GM12878 (cell line): ENCODE measurements around the gene SPCS3. TPM values are rescaled to one million over a fixed set of nuclear protein-coding genes. Genes with fewer than 3 reads are reported as not detected.

Experiments used
- ATAC-seq: fragments of 200-7000 bp; cut with Tn5 transposase; 3 replicates; pipeline ENCODE4 v1.9.1; 2020; ENCODE audit warnings: mild to moderate bottlenecking, moderate library complexity
- BruUV-seq: library from RNA; stranded (reverse); fragments of 400-500 nt; replicated peaks from 2 replicates; lab custom pipeline; 2021; lab: Mats Ljungman, UMichigan
- CTCF ChIA-PET: fragments of 300-600 bp; sonication (Branson Sonifier 250); formaldehyde crosslinking; extraction: SDS; loops from one replicate; lab custom pipeline; 2021; ENCODE audit warnings: inconsistent platforms; lab: Yijun Ruan, JAX
- POLR2A ChIA-PET: fragments of 350-600 bp; formaldehyde crosslinking; extraction: SDS; loops from one replicate; lab custom pipeline; 2021; ENCODE audit warnings: inconsistent platforms; lab: Charles Lee
- RAD21 ChIA-PET: fragments of 300-600 bp; sonication (Branson Sonifier 250); formaldehyde crosslinking; loops from one replicate; lab custom pipeline; 2023; ENCODE audit warnings: antibody characterized with exemption; ENCODE audit not compliant: unreplicated experiment; lab: Charles Lee
- SMC1A ChIA-PET: fragments of 300-600 bp; sonication (Branson Sonifier 250); formaldehyde crosslinking; loops from one replicate; lab custom pipeline; 2023; ENCODE audit not compliant: unreplicated experiment, uncharacterized antibody; lab: Charles Lee
- DNase-seq: peaks from one replicate; pipeline ENCODE4 v3.0.0-alpha.2; 2011; ENCODE audit warnings: low read depth, low spot score
- FAIRE-seq: peaks from 3 replicates; lab custom pipeline; 2011; peaks lifted over from hg19 to GRCh38; lab: Jason Lieb, UNC
- H2AFZ ChIP-seq: 2 replicates; pipeline ENCODE4 v1.6.0; 2011; ENCODE audit warnings: low read depth, low read length, control low read depth; ENCODE audit not compliant: control insufficient read depth
- H3K27ac ChIP-seq: 2 replicates; pipeline ENCODE4 v1.5.1; 2011; ENCODE audit warnings: control low read depth; ENCODE audit not compliant: control insufficient read depth, insufficient read depth
- H3K27me3 ChIP-seq, 2 experiments: replicated peaks in 1 of 2; 2 replicates each; pipeline versions ENCODE4 v1.6.0 to v1.6.1; 2011; ENCODE audit warnings: low read length in 1 of 2; ENCODE audit not compliant: control insufficient read depth in 2 of 2, insufficient read depth in 2 of 2
- H3K36me3 ChIP-seq, 2 experiments: 2 replicates each; pipeline ENCODE4 v1.5.1; 2011; ENCODE audit warnings: low read length in 1 of 2; ENCODE audit not compliant: control insufficient read depth in 2 of 2, insufficient read depth in 2 of 2
- H3K4me1 ChIP-seq: 2 replicates; pipeline ENCODE4 v1.6.1; 2011; ENCODE audit warnings: mild to moderate bottlenecking, low read length, moderate library complexity, mixed read lengths; ENCODE audit not compliant: control insufficient read depth, insufficient read depth
- H3K4me2 ChIP-seq: 2 replicates; pipeline ENCODE4 v1.6.0; 2011; ENCODE audit warnings: control low read depth; ENCODE audit not compliant: control insufficient read depth, insufficient read depth
- H3K4me3 ChIP-seq: fragments of 200-600 bp; sonication (generic); 2 replicates; pipeline ENCODE4 v1.5.1; 2016
- H3K79me2 ChIP-seq: 2 replicates; pipeline ENCODE4 v1.6.0; 2011; ENCODE audit warnings: low read length; ENCODE audit not compliant: control insufficient read depth, insufficient read depth
- H3K9ac ChIP-seq: 2 replicates; pipeline ENCODE4 v1.8.0; 2011; ENCODE audit warnings: low read length, control low read depth, mixed read lengths; ENCODE audit not compliant: control insufficient read depth, insufficient read depth
- H3K9me3 ChIP-seq: replicated peaks from 3 replicates; pipeline ENCODE4 v1.5.1; 2011; ENCODE audit warnings: mild to moderate bottlenecking, low read length; ENCODE audit not compliant: control insufficient read depth, insufficient read depth
- H4K20me1 ChIP-seq: 2 replicates; pipeline ENCODE4 v1.6.0; 2011; ENCODE audit not compliant: control insufficient read depth, insufficient read depth
- ATF3 ChIP-seq: IDR thresholded peaks from 2 replicates; pipeline ENCODE4 v1.6.1; 2011; ENCODE audit warnings: low read depth, mild to moderate bottlenecking, low read length, moderate library complexity, borderline replicate concordance; ENCODE audit errors: extremely low read depth
- ATF7 ChIP-seq: fragments of 450-650 bp; IDR thresholded peaks from 2 replicates; pipeline ENCODE4 v1.6.1; 2016; ENCODE audit warnings: low read depth, mild to moderate bottlenecking
- CBX5 ChIP-seq: sonication (generic); IDR thresholded peaks from 2 replicates; pipeline ENCODE4 v1.6.1; 2016; ENCODE audit warnings: low read depth, moderate library complexity, mild to moderate bottlenecking, inconsistent platforms
- CREM ChIP-seq: IDR thresholded peaks from 2 replicates; pipeline ENCODE4 v1.6.1; 2014; ENCODE audit warnings: antibody characterized with exemption, low read depth
- EZH2 ChIP-seq: IDR thresholded peaks from 2 replicates; pipeline ENCODE4 v1.6.1; 2012; ENCODE audit warnings: low read depth, mild to moderate bottlenecking, control low read depth, inconsistent platforms, low read length, borderline replicate concordance; ENCODE audit not compliant: control insufficient read depth
- KLF5 ChIP-seq: fragments of 450-650 bp; IDR thresholded peaks from 2 replicates; pipeline ENCODE4 v1.6.1; 2014; ENCODE audit warnings: mild to moderate bottlenecking; ENCODE audit not compliant: partially characterized antibody
- NRF1 ChIP-seq: conservative IDR thresholded peaks from 2 replicates; pipeline ENCODE4 v1.6.1; 2011; ENCODE audit warnings: mild to moderate bottlenecking, low read depth, low read length, improper control_type of control experiment
- RAD51 ChIP-seq: fragments of 450-650 bp; IDR thresholded peaks from 2 replicates; pipeline ENCODE4 v1.6.1; 2016; ENCODE audit warnings: moderate library complexity, mild to moderate bottlenecking, inconsistent platforms
- RB1 ChIP-seq: fragments of 450-650 bp; formaldehyde crosslinking; IDR thresholded peaks from 2 replicates; pipeline ENCODE4 v1.6.1; 2017; ENCODE audit warnings: mild to moderate bottlenecking, borderline replicate concordance
- SIN3A ChIP-seq: IDR thresholded peaks from 2 replicates; pipeline ENCODE4 v1.6.1; 2012; ENCODE audit warnings: low read depth, low read length, improper control_type of control experiment
- SMARCA5 ChIP-seq: fragments of 450-650 bp; IDR thresholded peaks from 2 replicates; pipeline ENCODE4 v1.6.1; 2017; ENCODE audit warnings: mild to moderate bottlenecking
- SREBF2 ChIP-seq: IDR thresholded peaks from 2 replicates; pipeline ENCODE4 v1.6.1; 2012; ENCODE audit warnings: mild to moderate bottlenecking, low read length
- TCF12 ChIP-seq: IDR thresholded peaks from 2 replicates; pipeline ENCODE4 v1.6.1; 2011; ENCODE audit warnings: low read depth, mild to moderate bottlenecking, low read length
- TCF3 ChIP-seq: IDR thresholded peaks from 2 replicates; pipeline ENCODE4 v1.6.1; 2012; ENCODE audit warnings: low read depth, mild to moderate bottlenecking, low read length, borderline replicate concordance; ENCODE audit not compliant: insufficient read depth
- TCF7 ChIP-seq: IDR thresholded peaks from 2 replicates; pipeline ENCODE4 v1.6.1; 2014; ENCODE audit warnings: antibody characterized with exemption, borderline replicate concordance
- USF1 ChIP-seq: IDR thresholded peaks from 2 replicates; pipeline ENCODE4 v1.6.1; 2011; ENCODE audit warnings: borderline replicate concordance, low read depth, mild to moderate bottlenecking, moderate library complexity, mixed read lengths, low read length; ENCODE audit not compliant: insufficient read depth; ENCODE audit errors: extremely low read length
- ZBTB40 ChIP-seq: fragments of 450-650 bp; IDR thresholded peaks from 2 replicates; pipeline ENCODE4 v1.6.1; 2016; ENCODE audit warnings: mild to moderate bottlenecking, moderate library complexity, borderline replicate concordance
- ZZZ3 ChIP-seq: IDR thresholded peaks from 2 replicates; pipeline ENCODE4 v1.6.1; 2011; ENCODE audit warnings: low read depth; ENCODE audit not compliant: control insufficient read depth, insufficient read length
- WGBS: methylation state at CpG from one replicate; pipeline ENCODE4 v1.1.6; 2016; ENCODE audit warnings: low lambda C conversion rate; ENCODE audit not compliant: insufficient replicate concordance, insufficient coverage; ENCODE audit errors: missing lambda C conversion rate; 5-methylcytosine and 5-hydroxymethylcytosine counted together
- in situ Hi-C: fragments of 300-500 bp; cut with MboI; formaldehyde crosslinking; loops from 9 replicates; pipeline ENCODE4 v1.14.3; 2018; ENCODE audit warnings: mixed read lengths
- intact Hi-C: fragments of 100-400 bp; cut with micrococcal nuclease; formaldehyde crosslinking; loops from one replicate; pipeline ENCODE4 v1.14.2; 2022; ENCODE audit not compliant: unreplicated experiment
- polyA plus RNA-seq, 11 experiments: library from polyadenylated mRNA; depleted of rRNA in 4 of 11; unstranded in 6 of 11; stranded (reverse) in 5 of 11; fragments of >200 nt; fragmentation: Nextera tagmentation in 4 of 11; fragmentation: Illumina TruSeq in 1 of 11; extraction: Ambion mirVana in 4 of 11; extraction: Trizol in 1 of 11; gene quantifications; 1 replicate in 1 of 11; 2 replicates in 10 of 11; pipeline versions ENCODE4 v1.2.1 to v1.2.3, GENCODE V29; 2011 to 2016; ENCODE audit warnings: inconsistent platforms in 2 of 11, missing spikeins in 2 of 11, low read depth in 1 of 11
- total RNA-seq, 4 experiments: library from RNA; depleted of rRNA in 3 of 4; stranded (reverse); fragments of >200 nt in 3 of 4; fragmentation: Illumina TruSeq in 1 of 4; extraction: Trizol in 1 of 4; gene quantifications; 2 replicates each; pipeline versions ENCODE4 v1.2.1 to v1.2.3, GENCODE V29; 2013 to 2021

Gene SPCS3
- total and polyA plus RNA-seq, 10 of the 15 experiments (the other 5 are each of a cell fraction or from before 2014, with no cell fraction given), result 50.0 to 151 (median 76.4) TPM

GRCh38 chr4:176298664-176299063 is 21.1 kb upstream of the SPCS3 start (continued):
- TF ChIP-seq EZH2, result no peak
- no peak for TF ChIP-seq ATF7
- TF ChIP-seq ATF3, result no peak

- SMC1A ChIA-PET, result no interaction called here
- H3K36me3 ChIP-seq, result no peaks in the 10 kb centered on the region
- no peaks in the 10 kb centered on the region for H3K9me3 ChIP-seq
- no peak for ATAC-seq
- no peaks in the 10 kb centered on the region for H3K4me1 ChIP-seq
- no peaks in the 10 kb centered on the region for H4K20me1 ChIP-seq
- no peak overlapping the region for H3K9ac ChIP-seq
- POLR2A ChIA-PET, result no interaction called here
- RAD21 ChIA-PET, result no interaction called here
- H2AFZ ChIP-seq, result no peak overlapping the region
- no peaks in the 10 kb centered on the region for H3K79me2 ChIP-seq
- no peak for FAIRE-seq
- H3K4me3 ChIP-seq, result no peak overlapping the region
- no peaks in the 10 kb centered on the region; a peak in 1 of 4 replicates for H3K27me3 ChIP-seq
- intact Hi-C loops, result no loop called here
- no peak overlapping the region for H3K27ac ChIP-seq
- H3K4me2 ChIP-seq, result no peak overlapping the region
- BruUV-seq, result no TSS peak
- 31% methylated on average over 7 of the region's 9 CpGs for WGBS
- in situ Hi-C loops, result no loop called here
- CTCF ChIA-PET, result no interaction called here
- DNase-seq, result no peak
- no peak for TF ChIP-seq SREBF2
- TF ChIP-seq RAD51, result no peak
- no peak for TF ChIP-seq ZBTB40
- TF ChIP-seq SIN3A, result no peak
- no peak for TF ChIP-seq USF1
- no peak for TF ChIP-seq RB1
- TF ChIP-seq TCF7, result no peak
- no peak for TF ChIP-seq SMARCA5
- no peak for TF ChIP-seq ZZZ3
- no peak for TF ChIP-seq TCF3
- no peak for TF ChIP-seq KLF5
- no peak for TF ChIP-seq CBX5
- TF ChIP-seq TCF12, result no peak
- TF ChIP-seq NRF1, result no peak
- no peak for TF ChIP-seq CREM
These were observed 19.7 kb upstream of the SPCS3 start for GRCh38 chr4:176300036-176300435.
